Measurements from ENCODE around the gene UBA52.
"Not testable (repeated sequence)": the region's sequence is repeated elsewhere in the genome, so short reads cannot be mapped to it uniquely, and the experiment has no call there.

UBA52 gene

GRCh38 chr19:18571564-18572344 lies at the start of gene UBA52:
UBA52 (plus strand) TSS chr19:18571857; CDS start chr19:18573301, 1,444 bp downstream.
- peak; percentile 99 for DNase-seq

DNA sequence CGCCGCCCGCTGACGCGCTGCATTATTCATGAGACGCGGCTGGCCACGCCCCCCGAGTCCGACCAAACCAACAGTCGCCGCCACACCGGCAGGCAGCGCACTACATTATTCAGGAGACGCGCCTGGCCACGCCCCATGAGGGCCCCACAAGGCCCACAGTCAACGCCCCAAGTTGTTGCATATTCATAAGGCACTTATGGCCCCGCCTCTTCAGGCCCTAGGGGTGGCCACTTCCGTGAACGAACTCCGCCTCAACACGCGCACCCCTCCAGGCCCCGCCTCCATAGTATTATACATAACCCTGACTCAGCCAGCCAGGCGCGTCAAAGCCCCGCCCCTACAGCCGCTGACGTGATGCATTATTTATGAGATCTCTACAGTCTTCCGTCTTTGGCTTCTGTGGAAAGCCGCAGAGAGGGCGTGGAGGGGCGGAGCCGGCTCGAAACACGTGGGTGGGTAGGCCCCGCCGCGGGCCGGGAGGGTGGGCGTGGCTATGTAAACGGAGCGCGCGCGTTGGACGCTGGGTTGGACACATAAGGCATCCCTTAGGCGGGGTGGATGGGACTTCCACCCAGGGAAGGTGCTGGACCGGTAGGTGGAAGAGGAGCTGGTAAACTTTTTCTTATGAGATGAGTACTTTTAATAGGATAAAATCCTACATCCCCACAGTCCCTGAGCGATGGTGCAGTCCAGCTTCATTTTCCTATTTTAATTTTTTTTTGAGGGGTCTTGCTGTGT lies 49.4 kb upstream of the UBA52 start:
- peak; percentile 100 for DNase-seq

GRCh38 chr19:18522862-18523440 lies 48.7 kb upstream of the UBA52 start:
- not testable (repeated sequence) for DNase-seq

DNA sequence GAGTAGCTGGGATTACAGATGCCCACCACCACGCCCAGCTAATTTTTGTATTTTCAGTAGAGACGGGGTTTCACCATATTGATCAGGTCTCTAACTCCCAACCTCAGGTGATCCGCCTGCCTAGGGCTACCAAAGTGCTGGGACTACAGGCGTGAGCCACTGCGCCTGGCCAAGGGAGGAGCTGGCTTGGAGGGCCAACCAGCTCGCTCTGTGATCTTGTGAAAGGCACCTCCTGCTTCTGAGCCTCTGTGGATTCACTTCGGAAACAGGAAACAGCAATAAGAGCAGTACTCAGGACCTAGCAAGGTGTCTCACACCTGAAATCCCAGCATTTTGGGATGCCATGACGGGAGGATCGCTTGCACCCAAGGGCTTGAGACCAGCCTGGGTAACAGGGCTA lies 47.8 kb upstream of the UBA52 start:
- no peak for DNase-seq

DNA sequence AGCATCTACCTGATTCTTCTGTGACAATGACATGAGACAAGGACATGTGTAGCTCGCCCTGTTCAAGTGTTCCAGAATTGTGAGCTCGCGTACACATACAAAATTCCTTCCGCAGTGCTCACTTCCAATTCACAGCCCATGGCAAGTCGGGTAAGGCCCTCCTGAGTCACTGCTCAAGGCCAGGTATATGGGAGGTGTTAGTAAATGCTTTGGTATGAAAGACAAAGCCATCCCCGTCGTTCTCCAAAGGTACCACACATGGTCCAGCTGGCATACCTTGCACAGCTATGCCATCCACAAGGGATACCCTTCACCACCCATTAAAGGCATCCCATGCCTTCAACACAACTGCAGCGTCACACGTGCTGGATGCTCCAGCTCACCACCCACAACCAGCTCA lies 45.3 kb upstream of the UBA52 start:
- no peak for DNase-seq

DNA sequence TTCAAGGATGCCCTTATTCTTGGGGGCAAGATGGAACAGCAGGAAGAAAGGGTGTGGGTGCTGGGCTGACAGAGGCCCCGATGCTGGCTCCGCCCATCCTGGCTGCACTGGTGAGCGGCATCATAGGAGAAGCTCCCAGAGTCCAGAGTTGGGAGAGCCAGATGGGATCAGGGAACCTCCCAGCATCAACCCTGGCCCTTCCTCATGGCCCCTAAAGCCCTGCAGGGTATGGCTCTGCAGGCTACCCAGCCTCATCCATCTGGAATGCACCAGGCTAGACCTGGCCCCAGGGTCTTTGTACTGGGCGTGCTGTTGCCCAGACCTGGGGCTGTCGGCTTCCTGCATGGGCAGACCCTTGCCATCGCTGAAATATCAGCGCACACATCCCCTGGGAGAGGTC lies 41.9 kb upstream of the UBA52 start:
- no peak for DNase-seq

DNA sequence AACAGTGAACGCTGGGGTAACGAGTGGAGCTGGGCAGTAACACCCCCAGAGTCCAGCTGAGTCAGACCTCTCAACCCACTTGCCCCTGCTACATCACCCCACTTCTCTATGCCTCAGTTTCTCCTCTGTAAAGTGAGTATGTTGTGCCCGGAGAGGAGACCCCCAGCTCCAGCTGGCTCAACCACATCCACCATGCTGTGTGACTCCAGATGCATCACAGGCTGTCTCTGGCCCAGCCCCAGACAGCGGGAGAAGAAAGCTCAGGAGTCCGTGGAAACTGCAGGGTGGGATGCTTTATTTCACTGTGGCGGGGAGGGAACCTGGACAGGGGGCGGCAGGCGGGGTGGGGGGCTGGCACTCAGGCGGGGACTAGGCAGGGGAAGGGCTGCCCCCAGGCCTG lies 40.2 kb upstream of the UBA52 start:
- no peak for DNase-seq

- no peak for DNase-seq
Observed at GRCh38 chr19:18532168-18532890, 39.3 kb upstream of the UBA52 start.

- DNase-seq, result no peak
Observed at GRCh38 chr19:18533058-18533457, 38.6 kb upstream of the UBA52 start.

DNA sequence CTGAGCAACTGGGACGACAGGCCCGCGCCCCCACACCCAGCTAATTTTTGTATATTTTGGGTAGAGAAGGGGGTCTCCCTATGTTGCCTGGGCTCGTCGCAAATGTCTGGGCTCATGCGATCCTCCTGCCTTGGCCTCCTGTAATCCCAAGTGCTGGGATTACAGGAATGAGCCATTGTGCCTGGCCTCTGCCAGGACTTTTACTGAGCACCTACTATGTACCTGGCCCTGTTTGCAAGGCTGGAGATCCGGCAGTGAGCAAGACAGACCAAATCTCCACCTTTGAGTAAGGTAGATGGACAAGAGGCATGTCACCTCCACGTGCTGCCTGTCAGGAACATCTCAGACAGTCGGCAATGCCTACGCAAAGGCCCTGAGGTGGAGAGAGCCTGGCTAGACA lies 35.2 kb upstream of the UBA52 start:
- DNase-seq, result no peak

- DNase-seq, result no peak
Observed at GRCh38 chr19:18537431-18537830, 34.2 kb upstream of the UBA52 start.

DNA sequence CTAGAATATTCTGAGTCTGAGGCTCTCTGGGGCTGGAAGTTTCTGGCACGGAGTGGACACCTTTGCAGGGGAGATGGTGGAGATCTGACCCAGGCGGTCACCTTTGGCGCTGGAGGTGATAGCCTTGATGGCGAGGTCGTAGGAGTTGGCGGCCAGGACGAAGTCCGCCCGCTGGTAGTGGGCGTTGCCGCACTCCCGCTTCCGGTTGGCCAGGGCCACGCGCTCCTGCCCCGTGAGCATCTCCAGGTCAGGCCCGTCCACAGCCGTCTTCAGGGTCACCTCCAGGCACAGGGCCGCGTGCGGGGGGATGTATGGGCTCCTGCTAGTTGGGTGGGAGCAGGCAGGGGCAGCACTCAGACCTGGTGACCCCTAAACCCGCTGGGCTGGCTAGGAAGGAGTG lies 33.5 kb upstream of the UBA52 start:
- no peak for DNase-seq

GRCh38 chr19:18539372-18539771 lies 32.3 kb upstream of the UBA52 start:
- no peak for DNase-seq

- DNase-seq, result not testable (repeated sequence)
Observed at GRCh38 chr19:18540200-18540599, 31.5 kb upstream of the UBA52 start.

DNA sequence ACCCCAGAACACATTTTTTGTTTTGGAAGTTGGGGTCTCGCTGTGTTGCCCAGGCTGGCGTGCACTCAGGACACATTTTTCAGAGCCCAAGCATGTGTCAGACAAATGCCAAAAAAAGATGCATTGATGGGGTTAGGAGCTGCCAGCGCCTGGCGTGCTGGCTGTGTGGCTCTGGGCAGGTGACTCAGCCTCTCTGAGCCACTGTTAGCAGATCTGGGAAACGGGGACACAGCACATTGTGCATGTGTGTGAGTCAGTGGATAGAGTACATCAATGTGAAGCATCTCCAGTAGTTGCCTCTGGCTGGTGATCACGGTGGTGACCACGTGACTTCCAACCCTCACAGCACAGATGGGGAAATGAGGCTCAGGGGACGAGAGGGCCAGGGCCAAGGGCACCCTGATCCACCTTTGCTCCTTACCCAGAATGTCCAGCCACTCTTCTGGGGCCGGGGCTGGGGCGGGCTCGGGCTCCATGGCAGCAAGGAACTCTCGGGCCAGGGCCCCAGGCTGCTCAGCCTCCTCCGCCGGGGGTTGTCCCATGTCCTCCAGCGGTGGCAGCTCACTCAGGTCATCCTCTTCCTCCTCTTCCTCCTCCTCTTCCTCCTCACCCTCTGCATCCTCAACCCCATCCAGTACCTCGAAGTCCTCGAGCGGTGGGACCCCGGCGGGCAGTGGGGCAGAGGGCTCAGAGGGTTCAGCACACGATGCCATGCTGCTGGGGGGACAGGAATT lies 30.2 kb upstream of the UBA52 start:
- no peak for DNase-seq

DNA sequence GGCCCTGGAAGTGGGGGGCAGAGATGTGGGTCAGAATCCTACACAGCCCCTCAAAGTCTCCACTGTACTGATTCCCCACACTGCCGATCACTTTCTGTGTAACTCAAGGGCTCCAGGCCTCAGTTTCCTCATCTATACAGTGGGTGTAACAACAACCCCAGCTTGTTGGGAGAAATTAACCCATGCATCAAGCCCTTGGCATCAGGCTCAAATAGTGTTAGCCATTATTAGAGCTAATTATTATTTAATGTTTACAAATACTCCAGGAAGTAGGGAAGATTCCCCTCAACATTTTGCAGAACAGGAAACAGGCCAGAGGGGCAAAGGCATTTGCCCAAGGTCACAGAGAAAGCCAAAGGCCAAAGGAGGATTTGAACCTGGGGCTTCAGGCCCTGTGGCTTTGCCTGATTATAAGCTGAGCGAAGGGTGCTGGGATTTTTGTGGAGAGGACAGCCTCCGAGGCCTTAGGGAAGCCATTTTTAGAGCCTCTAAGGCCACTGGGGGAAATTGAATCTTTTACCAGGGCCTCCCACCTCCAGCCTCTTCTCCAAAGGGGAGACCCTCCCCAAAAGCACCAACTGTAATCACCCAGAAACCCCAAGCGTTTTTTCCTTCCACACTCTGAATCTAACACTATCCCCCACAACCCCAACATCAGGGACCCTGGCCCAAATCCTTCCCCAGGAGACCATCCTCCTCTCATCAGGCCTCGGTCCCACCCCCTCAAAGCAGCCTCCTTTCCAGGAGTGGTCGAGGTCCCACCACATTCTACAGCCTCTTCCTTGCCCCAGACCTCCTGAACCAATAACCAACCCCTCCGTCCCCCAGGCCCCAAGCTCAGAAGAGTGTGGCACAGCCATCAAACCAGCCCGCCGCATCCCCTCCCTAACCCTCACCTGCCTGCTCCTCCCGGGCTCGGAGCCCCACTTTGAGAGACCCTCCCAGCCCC lies 29.4 kb upstream of the UBA52 start:
- DNase-seq, result no peak

DNA sequence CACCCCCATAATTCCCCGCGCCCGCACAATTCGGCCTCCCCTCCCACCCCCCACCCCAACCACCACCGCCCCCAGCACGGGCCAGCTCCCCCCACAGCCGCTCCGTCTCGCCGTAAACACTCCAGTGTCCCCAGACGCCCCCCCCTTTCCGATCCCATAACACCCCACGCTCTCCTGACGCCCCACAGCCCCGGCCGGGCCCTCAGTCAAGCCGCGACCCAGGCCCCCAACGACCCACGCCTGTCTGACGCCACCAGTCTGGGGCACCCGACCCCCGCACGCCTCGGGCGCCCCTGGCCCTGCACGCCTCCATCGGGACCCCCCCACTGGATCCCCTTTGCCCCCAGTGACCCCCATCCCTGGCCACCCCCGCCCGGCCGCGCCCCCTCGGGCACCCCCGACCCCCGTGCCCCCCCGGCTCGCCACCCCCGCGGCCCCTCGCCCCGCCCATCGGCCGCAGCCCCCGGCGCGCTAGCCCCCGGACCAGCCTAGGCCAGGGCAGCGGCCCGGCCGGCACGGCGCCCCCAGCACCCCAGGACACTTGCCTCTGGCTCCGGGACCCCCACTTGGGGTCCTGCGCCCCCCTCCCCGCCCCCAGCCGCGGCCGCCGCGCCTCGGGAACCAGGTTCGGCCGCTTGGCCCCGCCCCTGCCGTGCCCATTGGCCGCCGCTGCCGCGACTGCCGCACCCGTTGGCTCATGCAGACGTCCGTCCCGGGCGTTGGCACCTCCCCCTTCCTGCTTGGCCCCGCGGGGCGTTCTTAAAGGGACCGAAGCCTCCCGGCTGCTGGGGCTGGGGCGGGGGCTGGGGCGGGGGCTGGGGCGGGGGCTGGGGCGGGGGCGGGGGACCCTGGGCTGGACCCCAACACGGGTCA lies 28.5 kb upstream of the UBA52 start, which contains the start of gene FKBP8:
FKBP8 (minus strand) TSS at position 633 of the 873 bp plus-strand sequence. CDS start 1,603 bp downstream, outside the sequence.
- peak; percentile 98 for DNase-seq

DNA sequence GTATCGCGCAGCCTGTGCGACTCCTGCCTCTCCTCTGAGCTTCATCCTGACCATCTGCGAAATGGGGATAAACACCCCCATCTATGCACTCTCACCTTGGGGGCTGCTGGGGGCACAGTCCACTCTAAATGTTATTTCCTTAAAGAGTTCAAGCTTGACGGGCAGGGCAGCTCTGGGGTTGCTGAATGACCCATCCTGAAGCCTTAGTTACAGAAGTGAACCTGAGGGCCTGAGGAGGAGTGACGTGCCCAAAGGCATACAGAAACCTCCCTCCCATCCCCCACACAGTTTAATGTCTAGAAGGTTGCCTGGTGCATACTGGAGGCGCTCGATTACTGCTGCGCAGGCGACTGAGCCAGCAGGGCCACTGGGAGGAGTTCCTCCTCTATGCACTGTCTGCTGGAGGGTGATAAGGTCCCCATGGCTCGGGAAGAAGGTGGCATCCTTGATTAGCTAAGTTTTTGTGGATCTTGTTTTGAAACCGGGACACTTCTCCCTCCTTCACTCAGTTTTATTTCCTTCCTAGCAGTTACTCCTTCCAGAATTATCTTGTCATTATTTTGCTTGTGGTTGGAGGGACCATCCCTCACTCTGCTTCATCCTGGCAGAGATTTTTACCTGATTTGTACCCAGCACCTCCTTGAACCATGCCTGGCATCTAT lies 27.7 kb upstream of the UBA52 start:
- DNase-seq, result peak; percentile 85

- DNase-seq, result no peak
Observed at GRCh38 chr19:18551631-18552030, 20.0 kb upstream of the UBA52 start.
